GM13977 (cell line): ENCODE data around the gene KCTD12.

ENCODE experiments used
- DNase-seq: peaks from one replicate; pipeline ENCODE4 v3.0.0; 2012; ENCODE audit warnings: low spot score
- in situ Hi-C: fragments of 300-500 bp; cut with MboI; formaldehyde crosslinking; loops from one replicate; pipeline ENCODE4 v1.12.0; 2022; ENCODE audit warnings: low sequenced_read_pairs, low pct_unique_long_range_greater_than_20kb, mixed read lengths, inconsistent platforms; ENCODE audit not compliant: unreplicated experiment
- TF ChIP-seq, protein P1 (sequence below): IDR thresholded peaks from 2 replicates; pipeline ENCODE4 v1.5.1; 2012; ENCODE audit warnings: mild to moderate bottlenecking, control low read depth; ENCODE audit not compliant: insufficient read depth; ENCODE audit errors: extremely low read depth, missing control alignments

The KCTD12 gene

DNA sequence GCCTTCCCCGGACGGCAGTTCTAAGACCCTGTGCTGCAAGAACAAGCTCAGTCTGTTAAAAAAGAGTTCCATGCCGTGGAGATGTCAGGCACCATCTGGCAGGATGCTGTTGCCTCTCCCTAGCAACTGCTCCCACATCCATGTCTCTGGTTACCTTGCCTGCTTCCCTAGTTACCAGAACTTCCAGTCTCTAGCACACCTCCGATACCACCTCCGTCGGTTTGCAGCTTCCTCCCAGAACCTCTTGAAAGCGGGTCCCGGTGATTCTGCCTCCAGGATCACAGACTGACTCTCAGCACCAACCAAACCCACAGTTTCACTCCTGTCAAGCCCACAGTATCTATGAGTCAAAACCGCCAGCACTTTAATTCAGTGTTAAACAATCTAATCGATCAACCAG, 55.4 kb downstream of the KCTD12 start:
- TF ChIP-seq, protein P1, sequence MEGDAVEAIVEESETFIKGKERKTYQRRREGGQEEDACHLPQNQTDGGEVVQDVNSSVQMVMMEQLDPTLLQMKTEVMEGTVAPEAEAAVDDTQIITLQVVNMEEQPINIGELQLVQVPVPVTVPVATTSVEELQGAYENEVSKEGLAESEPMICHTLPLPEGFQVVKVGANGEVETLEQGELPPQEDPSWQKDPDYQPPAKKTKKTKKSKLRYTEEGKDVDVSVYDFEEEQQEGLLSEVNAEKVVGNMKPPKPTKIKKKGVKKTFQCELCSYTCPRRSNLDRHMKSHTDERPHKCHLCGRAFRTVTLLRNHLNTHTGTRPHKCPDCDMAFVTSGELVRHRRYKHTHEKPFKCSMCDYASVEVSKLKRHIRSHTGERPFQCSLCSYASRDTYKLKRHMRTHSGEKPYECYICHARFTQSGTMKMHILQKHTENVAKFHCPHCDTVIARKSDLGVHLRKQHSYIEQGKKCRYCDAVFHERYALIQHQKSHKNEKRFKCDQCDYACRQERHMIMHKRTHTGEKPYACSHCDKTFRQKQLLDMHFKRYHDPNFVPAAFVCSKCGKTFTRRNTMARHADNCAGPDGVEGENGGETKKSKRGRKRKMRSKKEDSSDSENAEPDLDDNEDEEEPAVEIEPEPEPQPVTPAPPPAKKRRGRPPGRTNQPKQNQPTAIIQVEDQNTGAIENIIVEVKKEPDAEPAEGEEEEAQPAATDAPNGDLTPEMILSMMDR = no peak
- in situ Hi-C loops = no loop called here
- no peak for DNase-seq
